Measurements from ENCODE around the gene LYST. TPM values are rescaled to one million over a fixed set of nuclear protein-coding genes. Genes with fewer than 3 reads are reported as not detected.
"Not testable (repeated sequence)": the region's sequence is repeated elsewhere in the genome, so short reads cannot be mapped to it uniquely, and the experiment has no call there.

LYST gene
- total RNA-seq, 1 experiment from 2014 or later, result 7.0 TPM

GRCh38 chr1:235637756-235638534, 228.8 kb downstream of the LYST start:
- no peaks in the 10 kb centered on the region for H3K36me3 ChIP-seq
- no peaks in the 10 kb centered on the region for H3K27me3 ChIP-seq
- no peak overlapping the region for H3K4me3 ChIP-seq
- no peak for DNase-seq
- H3K9me3 ChIP-seq, result no peaks in the 10 kb centered on the region

GRCh38 chr1:235635938-235636662, 230.6 kb downstream of the LYST start:
- Histone ChIP-seq H3K4me3 (no peak overlapping the region), H3K36me3 (no peaks in the 10 kb centered on the region), H3K27me3 (no peaks in the 10 kb centered on the region), H3K9me3 (no peaks in the 10 kb centered on the region)
- DNase-seq, result no peak

GRCh38 chr1:235632506-235633401, 234.0 kb downstream of the LYST start:
- Histone ChIP-seq H3K27me3 (no peaks in the 10 kb centered on the region), H3K4me3 (peak overlapping the region; percentile 23), H3K36me3 (no peaks in the 10 kb centered on the region), H3K9me3 (no peaks in the 10 kb centered on the region)
- DNase-seq, result peak; percentile 24

- no peak for DNase-seq
- no peaks in the 10 kb centered on the region for H3K27me3 ChIP-seq
- H3K4me3 ChIP-seq, result no peak overlapping the region
- H3K36me3 ChIP-seq, result no peaks in the 10 kb centered on the region
- H3K9me3 ChIP-seq, result no peaks in the 10 kb centered on the region
These were observed 234.9 kb downstream of the LYST start for GRCh38 chr1:235631816-235632215.

- no peak for DNase-seq
- H3K27me3 ChIP-seq, result no peaks in the 10 kb centered on the region
- H3K36me3 ChIP-seq, result no peaks in the 10 kb centered on the region
- H3K4me3 ChIP-seq, result no peak overlapping the region
- H3K9me3 ChIP-seq, result no peaks in the 10 kb centered on the region
These were observed 238.2 kb downstream of the LYST start for GRCh38 chr1:235628316-235629005.

GRCh38 chr1:235625831-235626230, 240.9 kb downstream of the LYST start:
- H3K27me3 ChIP-seq, result no peaks in the 10 kb centered on the region
- no peak overlapping the region for H3K4me3 ChIP-seq
- no peaks in the 10 kb centered on the region for H3K9me3 ChIP-seq
- DNase-seq, result no peak
- no peaks in the 10 kb centered on the region for H3K36me3 ChIP-seq

- no peak overlapping the region for H3K4me3 ChIP-seq
- H3K36me3 ChIP-seq, result no peaks in the 10 kb centered on the region
- DNase-seq, result no peak
These were observed 241.4 kb downstream of the LYST start for GRCh38 chr1:235625340-235625739.

GRCh38 chr1:235624721-235625333, 241.9 kb downstream of the LYST start:
- Histone ChIP-seq H3K4me3 (no peak overlapping the region), H3K36me3 (no peaks in the 10 kb centered on the region), H3K27me3 (no peaks in the 10 kb centered on the region), H3K9me3 (no peaks in the 10 kb centered on the region)
- DNase-seq, result peak; percentile 12

More at GRCh38 chr1:235625340-235625739, 241.4 kb downstream of the LYST start:
- no peaks in the 10 kb centered on the region for H3K9me3 ChIP-seq
- no peaks in the 10 kb centered on the region for H3K27me3 ChIP-seq

GRCh38 chr1:235622936-235623779, 243.5 kb downstream of the LYST start:
- H3K36me3 ChIP-seq, result no peaks in the 10 kb centered on the region
- H3K27me3 ChIP-seq, result no peaks in the 10 kb centered on the region
- no peak overlapping the region for H3K4me3 ChIP-seq
- no peak for DNase-seq
- H3K9me3 ChIP-seq, result no peaks in the 10 kb centered on the region

- H3K27me3 ChIP-seq, H3K9me3 ChIP-seq, DNase-seq, H3K36me3 ChIP-seq, H3K4me3 ChIP-seq: not testable (repeated sequence)
These were observed 247.6 kb downstream of the LYST start for GRCh38 chr1:235619149-235619548.

- no peaks in the 10 kb centered on the region for H3K27me3 ChIP-seq
These were observed 248.9 kb downstream of the LYST start for GRCh38 chr1:235617808-235618207.

GRCh38 chr1:235617140-235617539, 249.6 kb downstream of the LYST start:
- Histone ChIP-seq H3K27me3 (no peaks in the 10 kb centered on the region), H3K36me3 (no peaks in the 10 kb centered on the region), H3K9me3 (no peaks in the 10 kb centered on the region), H3K4me3 (no peak overlapping the region)
- DNase-seq, result no peak

More at GRCh38 chr1:235617808-235618207, 248.9 kb downstream of the LYST start:
- H3K9me3 ChIP-seq, result no peaks in the 10 kb centered on the region
- no peak for DNase-seq
- H3K36me3 ChIP-seq, result no peaks in the 10 kb centered on the region
- H3K4me3 ChIP-seq, result no peak overlapping the region

- no peaks in the 10 kb centered on the region for H3K27me3 ChIP-seq
- H3K4me3 ChIP-seq, result no peak overlapping the region
- no peaks in the 10 kb centered on the region for H3K9me3 ChIP-seq
- H3K36me3 ChIP-seq, result no peaks in the 10 kb centered on the region
- no peak for DNase-seq
These were observed 252.2 kb downstream of the LYST start for GRCh38 chr1:235614442-235614954.

- no peaks in the 10 kb centered on the region for H3K36me3 ChIP-seq
These were observed 253.1 kb downstream of the LYST start for GRCh38 chr1:235613602-235614001.

GRCh38 chr1:235612761-235613160, 253.9 kb downstream of the LYST start:
- Histone ChIP-seq H3K9me3 (no peaks in the 10 kb centered on the region), H3K27me3 (no peaks in the 10 kb centered on the region), H3K4me3 (no peak overlapping the region), H3K36me3 (no peaks in the 10 kb centered on the region)
- no peak for DNase-seq

More at GRCh38 chr1:235613602-235614001, 253.1 kb downstream of the LYST start:
- H3K4me3 ChIP-seq, result no peak overlapping the region
- no peaks in the 10 kb centered on the region for H3K9me3 ChIP-seq
- H3K27me3 ChIP-seq, result no peaks in the 10 kb centered on the region
- no peak for DNase-seq

Data from MG63 (cell line).